ENCODE measurements around the gene C16orf92.

Gene C16orf92

GRCh38 chr16:29989111-29989858 is 33.7 kb upstream of the C16orf92 start:
- DNase-seq, result no peak

GRCh38 chr16:29990034-29990433 is 33.0 kb upstream of the C16orf92 start:
- DNase-seq, result no peak

- no peak for DNase-seq
These were observed 32.0 kb upstream of the C16orf92 start for GRCh38 chr16:29990883-29991570.

GRCh38 chr16:29991571-29991904 is 31.5 kb upstream of the C16orf92 start:
- no peak for DNase-seq

- no peak for DNase-seq
These were observed 30.5 kb upstream of the C16orf92 start for GRCh38 chr16:29992344-29992967.

- DNase-seq, result no peak
These were observed 29.7 kb upstream of the C16orf92 start for GRCh38 chr16:29993191-29993902.

- no peak for DNase-seq
These were observed 28.9 kb upstream of the C16orf92 start for GRCh38 chr16:29993903-29994599.

GRCh38 chr16:29994600-29995323 is 28.2 kb upstream of the C16orf92 start:
- DNase-seq, result peak; percentile 75

GRCh38 chr16:29995324-29995910 is 27.6 kb upstream of the C16orf92 start, which contains the start of gene HIRIP3:
Gene HIRIP3 (minus strand): TSS chr16:29995617. CDS start chr16:29995605, 12 bp downstream.
- DNase-seq, result peak; percentile 85

- peak; percentile 100 for DNase-seq
These were observed 26.9 kb upstream of the C16orf92 start, which contains the start of gene INO80E for GRCh38 chr16:29995911-29996765. Gene INO80E (plus strand): TSS chr16:29996241. CDS start chr16:29996311, 70 bp downstream.

- no peak for DNase-seq
These were observed 26.2 kb upstream of the C16orf92 start for GRCh38 chr16:29996766-29997250.

GRCh38 chr16:29999605-30000004 is 23.4 kb upstream of the C16orf92 start:
- no peak for DNase-seq

- no peak for DNase-seq
These were observed 22.0 kb upstream of the C16orf92 start for GRCh38 chr16:30000735-30001631.

- no peak for DNase-seq
These were observed 20.2 kb upstream of the C16orf92 start for GRCh38 chr16:30002614-30003346.

- DNase-seq, result no peak
These were observed 19.2 kb upstream of the C16orf92 start for GRCh38 chr16:30003670-30004423.

- no peak for DNase-seq
These were observed 18.6 kb upstream of the C16orf92 start for GRCh38 chr16:30004424-30004776.

- DNase-seq, result no peak
These were observed 18.2 kb upstream of the C16orf92 start for GRCh38 chr16:30004811-30005242.

Measured in stimulated activated CD4-positive, alpha-beta T cell treated with anti-CD3 and anti-CD28 coated beads, Interleukin-4, amount 100 ng/mL, for 1 hour (primary cell).